ENCODE data around the gene EN2.

Gene EN2

DNA sequence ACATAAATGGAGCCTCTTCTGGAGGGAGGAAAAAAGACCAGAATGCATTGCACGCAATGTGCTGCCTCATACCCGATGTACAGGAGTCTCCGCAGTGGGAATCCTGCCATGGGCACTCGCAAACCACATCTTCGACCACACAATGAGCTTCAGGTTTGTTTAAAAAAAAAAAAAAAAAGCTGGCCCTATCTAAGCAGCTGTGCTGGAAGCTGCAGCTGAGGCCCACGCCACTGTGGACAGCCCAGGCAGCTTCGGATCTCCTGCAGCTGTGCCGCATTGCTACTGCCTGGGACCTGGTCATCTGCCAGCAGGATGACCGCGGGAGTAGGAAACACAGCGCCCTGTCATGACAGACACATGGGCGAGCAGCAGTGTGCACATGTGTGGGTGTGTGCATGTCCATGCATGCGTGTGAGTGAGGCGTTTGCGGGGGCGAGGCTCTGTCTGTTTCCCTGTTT is 26.0 kb downstream of the EN2 start:
- Histone ChIP-seq H3K9ac (no peak overlapping the region), H3K4me3 (IDR thresholded peaks at IDR 0.05; ENCODE audit: insufficient read depth, low read depth, low read length) (no peak overlapping the region), H3K79me2 (ENCODE audit: insufficient read depth, low read depth) (no peaks in the 10 kb centered on the region), H3K4me2 (no peak overlapping the region), H2AFZ (ENCODE audit: low read depth) (no peak overlapping the region), H3K27me3 (ENCODE audit: insufficient read depth, low read depth) (peaks cover 13% of the 10 kb centered on the region; the same call in 1 of the 2 replicates), H3K4me1 (ENCODE audit: low read depth, poor library complexity, severe bottlenecking) (peaks cover 8% of the 10 kb centered on the region), H4K20me1 (ENCODE audit: insufficient read depth) (no peaks in the 10 kb centered on the region), H3K27ac (no peak overlapping the region), H3K36me3 (ENCODE audit: insufficient read depth) (no peaks in the 10 kb centered on the region)
- TF ChIP-seq, protein P1, sequence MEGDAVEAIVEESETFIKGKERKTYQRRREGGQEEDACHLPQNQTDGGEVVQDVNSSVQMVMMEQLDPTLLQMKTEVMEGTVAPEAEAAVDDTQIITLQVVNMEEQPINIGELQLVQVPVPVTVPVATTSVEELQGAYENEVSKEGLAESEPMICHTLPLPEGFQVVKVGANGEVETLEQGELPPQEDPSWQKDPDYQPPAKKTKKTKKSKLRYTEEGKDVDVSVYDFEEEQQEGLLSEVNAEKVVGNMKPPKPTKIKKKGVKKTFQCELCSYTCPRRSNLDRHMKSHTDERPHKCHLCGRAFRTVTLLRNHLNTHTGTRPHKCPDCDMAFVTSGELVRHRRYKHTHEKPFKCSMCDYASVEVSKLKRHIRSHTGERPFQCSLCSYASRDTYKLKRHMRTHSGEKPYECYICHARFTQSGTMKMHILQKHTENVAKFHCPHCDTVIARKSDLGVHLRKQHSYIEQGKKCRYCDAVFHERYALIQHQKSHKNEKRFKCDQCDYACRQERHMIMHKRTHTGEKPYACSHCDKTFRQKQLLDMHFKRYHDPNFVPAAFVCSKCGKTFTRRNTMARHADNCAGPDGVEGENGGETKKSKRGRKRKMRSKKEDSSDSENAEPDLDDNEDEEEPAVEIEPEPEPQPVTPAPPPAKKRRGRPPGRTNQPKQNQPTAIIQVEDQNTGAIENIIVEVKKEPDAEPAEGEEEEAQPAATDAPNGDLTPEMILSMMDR (conservative IDR thresholded peaks at IDR 0.05; ENCODE audit: low read depth, low read length), result no peak

DNA sequence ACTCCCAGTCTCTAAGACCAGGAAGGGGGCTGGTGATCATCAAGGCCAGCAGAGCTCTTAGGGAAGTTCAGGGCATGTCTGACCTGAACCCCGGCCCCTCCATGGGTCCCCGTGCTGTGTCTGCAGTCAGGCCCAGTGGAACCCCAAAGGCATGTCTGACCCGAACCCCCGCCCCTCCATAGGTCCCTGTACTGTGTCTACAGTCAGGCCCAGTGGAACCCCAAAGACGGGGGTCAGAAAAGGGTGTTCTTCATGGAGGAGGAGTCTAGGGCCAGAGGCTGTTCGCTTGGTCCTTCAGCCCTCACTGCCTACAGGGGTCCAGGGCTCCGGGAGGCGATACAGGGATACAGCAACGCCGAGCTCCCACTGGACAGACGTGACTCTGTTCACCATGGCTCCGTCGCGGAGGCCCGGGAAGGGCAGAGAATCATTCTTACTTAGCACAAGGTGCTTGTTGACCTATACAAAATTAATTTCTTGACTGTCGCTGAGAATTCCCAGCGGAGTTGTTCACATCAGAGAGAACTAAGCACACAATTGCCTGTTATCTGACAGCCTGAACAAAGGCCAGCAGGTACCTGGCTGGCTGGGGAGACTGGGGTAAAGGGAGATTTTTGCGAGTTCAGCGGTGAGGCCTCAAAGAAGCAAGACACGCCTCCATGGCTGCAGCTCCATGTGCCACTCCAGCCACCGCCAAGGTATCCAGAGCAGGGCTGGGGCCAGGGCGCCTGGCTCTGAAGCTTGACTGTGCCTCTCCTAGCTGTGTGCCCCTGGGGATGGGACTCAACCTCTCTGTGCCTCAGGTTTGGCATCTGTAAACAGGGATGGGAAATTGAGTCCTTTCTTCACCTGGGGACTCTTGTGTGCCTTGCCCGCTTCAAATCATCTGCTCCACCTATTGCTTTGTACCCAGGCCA is 26.8 kb downstream of the EN2 start:
- Histone ChIP-seq H2AFZ (ENCODE audit: low read depth) (no peak overlapping the region), H3K27ac (no peak overlapping the region), H3K27me3 (ENCODE audit: insufficient read depth, low read depth) (peaks cover 13% of the 10 kb centered on the region; the same call in 1 of the 2 replicates), H3K4me2 (no peak overlapping the region), H3K79me2 (ENCODE audit: insufficient read depth, low read depth) (no peaks in the 10 kb centered on the region), H3K36me3 (ENCODE audit: insufficient read depth) (no peaks in the 10 kb centered on the region), H3K9ac (no peak overlapping the region), H3K4me1 (ENCODE audit: low read depth, poor library complexity, severe bottlenecking) (peaks cover 16% of the 10 kb centered on the region), H4K20me1 (ENCODE audit: insufficient read depth) (no peaks in the 10 kb centered on the region), H3K4me3 (IDR thresholded peaks at IDR 0.05; ENCODE audit: insufficient read depth, low read depth, low read length) (no peak overlapping the region)
- TF ChIP-seq, protein P1 (conservative IDR thresholded peaks at IDR 0.05; ENCODE audit: low read depth, low read length), result no peak

DNA sequence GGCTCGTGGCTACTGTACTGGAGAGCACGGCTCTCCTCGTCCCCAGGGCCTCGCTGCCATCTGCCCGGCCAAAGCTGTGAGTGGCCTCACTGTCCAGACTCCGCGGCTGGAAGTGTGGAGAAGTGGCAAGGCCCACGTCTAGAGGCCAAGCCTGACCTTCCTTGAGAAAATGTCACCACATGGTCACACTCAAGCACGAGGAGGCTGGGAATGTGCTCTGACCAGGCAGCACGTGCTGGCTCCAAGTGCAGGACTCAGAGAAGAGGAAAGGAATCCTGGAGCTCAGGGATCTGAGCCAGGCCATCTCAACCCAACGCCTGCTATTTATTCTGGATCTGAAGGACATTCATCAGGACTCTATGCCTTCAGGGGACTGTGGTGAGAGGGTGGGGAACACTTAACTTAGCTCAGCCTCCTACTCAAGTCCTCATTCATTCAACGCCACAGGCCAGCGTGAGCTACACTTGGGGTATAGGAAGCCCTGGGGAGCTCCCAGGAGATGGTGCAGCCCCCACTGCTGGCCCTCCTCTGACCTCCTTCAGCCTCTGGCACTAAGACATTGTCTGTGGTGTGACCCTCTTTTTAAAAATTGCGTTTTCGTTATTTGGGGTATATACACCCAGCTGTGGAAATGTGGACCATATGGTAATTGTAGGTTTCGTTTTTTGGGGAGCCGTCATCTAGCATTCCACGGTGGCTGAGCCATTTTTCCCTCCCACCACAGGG is 29.0 kb downstream of the EN2 start:
- H3K27me3 ChIP-seq (ENCODE audit: insufficient read depth, low read depth), result peaks cover 13% of the 10 kb centered on the region; the same call in 1 of the 2 replicates

More for the DNA sequence above, 29.0 kb downstream of the EN2 start:
- no peak overlapping the region for H3K4me3 ChIP-seq (IDR thresholded peaks at IDR 0.05; ENCODE audit: insufficient read depth, low read depth, low read length)
- no peak overlapping the region for H3K9ac ChIP-seq
- H4K20me1 ChIP-seq (ENCODE audit: insufficient read depth), result no peaks in the 10 kb centered on the region
- TF ChIP-seq, protein P1 (conservative IDR thresholded peaks at IDR 0.05; ENCODE audit: low read depth, low read length), result no peak
- no peak overlapping the region for H2AFZ ChIP-seq (ENCODE audit: low read depth)
- no peaks in the 10 kb centered on the region for H3K36me3 ChIP-seq (ENCODE audit: insufficient read depth)
- H3K79me2 ChIP-seq (ENCODE audit: insufficient read depth, low read depth), result no peaks in the 10 kb centered on the region
- H3K27ac ChIP-seq, result no peak overlapping the region
- no peak overlapping the region for H3K4me2 ChIP-seq
- H3K4me1 ChIP-seq (ENCODE audit: low read depth, poor library complexity, severe bottlenecking), result peaks cover 18% of the 10 kb centered on the region

All from KMS-11 (cell line).